Hepatocyte (in vitro differentiated cells): ENCODE data around the gene CMC2.

Experiments used
- EZH2 ChIP-seq: fragments of 200-600 bp; sonication (generic); IDR thresholded peaks from 2 replicates; pipeline ENCODE4 v1.6.1; 2016; ENCODE audit warnings: antibody characterized with exemption, mild to moderate bottlenecking, borderline replicate concordance
- EZH2phosphoT487 ChIP-seq: fragments of 200-600 bp; sonication (generic); IDR thresholded peaks from one replicate; pipeline ENCODE4 v1.6.1; 2018; ENCODE audit warnings: antibody characterized with exemption, mild to moderate bottlenecking, low read depth, moderate library complexity; ENCODE audit not compliant: unreplicated experiment, severe bottlenecking
- TF ChIP-seq, protein P1 (sequence below): fragments of 200-600 bp; sonication (generic); IDR thresholded peaks from 2 replicates; pipeline ENCODE4 v1.5.1; 2016; ENCODE audit warnings: antibody characterized with exemption, mild to moderate bottlenecking; ENCODE audit not compliant: poor library complexity

GRCh38 chr16:80936410-80936809 lies 70.3 kb downstream of the CMC2 start:
- TF ChIP-seq, protein P1, sequence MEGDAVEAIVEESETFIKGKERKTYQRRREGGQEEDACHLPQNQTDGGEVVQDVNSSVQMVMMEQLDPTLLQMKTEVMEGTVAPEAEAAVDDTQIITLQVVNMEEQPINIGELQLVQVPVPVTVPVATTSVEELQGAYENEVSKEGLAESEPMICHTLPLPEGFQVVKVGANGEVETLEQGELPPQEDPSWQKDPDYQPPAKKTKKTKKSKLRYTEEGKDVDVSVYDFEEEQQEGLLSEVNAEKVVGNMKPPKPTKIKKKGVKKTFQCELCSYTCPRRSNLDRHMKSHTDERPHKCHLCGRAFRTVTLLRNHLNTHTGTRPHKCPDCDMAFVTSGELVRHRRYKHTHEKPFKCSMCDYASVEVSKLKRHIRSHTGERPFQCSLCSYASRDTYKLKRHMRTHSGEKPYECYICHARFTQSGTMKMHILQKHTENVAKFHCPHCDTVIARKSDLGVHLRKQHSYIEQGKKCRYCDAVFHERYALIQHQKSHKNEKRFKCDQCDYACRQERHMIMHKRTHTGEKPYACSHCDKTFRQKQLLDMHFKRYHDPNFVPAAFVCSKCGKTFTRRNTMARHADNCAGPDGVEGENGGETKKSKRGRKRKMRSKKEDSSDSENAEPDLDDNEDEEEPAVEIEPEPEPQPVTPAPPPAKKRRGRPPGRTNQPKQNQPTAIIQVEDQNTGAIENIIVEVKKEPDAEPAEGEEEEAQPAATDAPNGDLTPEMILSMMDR, result no peak
- TF ChIP-seq EZH2phosphoT487 (no peak), EZH2 (no peak)
